Measurements from ENCODE around the gene GPBP1L1.
"Not testable (repeated sequence)": the region's sequence is repeated elsewhere in the genome, so short reads cannot be mapped to it uniquely, and the experiment has no call there.

GPBP1L1 gene

DNA sequence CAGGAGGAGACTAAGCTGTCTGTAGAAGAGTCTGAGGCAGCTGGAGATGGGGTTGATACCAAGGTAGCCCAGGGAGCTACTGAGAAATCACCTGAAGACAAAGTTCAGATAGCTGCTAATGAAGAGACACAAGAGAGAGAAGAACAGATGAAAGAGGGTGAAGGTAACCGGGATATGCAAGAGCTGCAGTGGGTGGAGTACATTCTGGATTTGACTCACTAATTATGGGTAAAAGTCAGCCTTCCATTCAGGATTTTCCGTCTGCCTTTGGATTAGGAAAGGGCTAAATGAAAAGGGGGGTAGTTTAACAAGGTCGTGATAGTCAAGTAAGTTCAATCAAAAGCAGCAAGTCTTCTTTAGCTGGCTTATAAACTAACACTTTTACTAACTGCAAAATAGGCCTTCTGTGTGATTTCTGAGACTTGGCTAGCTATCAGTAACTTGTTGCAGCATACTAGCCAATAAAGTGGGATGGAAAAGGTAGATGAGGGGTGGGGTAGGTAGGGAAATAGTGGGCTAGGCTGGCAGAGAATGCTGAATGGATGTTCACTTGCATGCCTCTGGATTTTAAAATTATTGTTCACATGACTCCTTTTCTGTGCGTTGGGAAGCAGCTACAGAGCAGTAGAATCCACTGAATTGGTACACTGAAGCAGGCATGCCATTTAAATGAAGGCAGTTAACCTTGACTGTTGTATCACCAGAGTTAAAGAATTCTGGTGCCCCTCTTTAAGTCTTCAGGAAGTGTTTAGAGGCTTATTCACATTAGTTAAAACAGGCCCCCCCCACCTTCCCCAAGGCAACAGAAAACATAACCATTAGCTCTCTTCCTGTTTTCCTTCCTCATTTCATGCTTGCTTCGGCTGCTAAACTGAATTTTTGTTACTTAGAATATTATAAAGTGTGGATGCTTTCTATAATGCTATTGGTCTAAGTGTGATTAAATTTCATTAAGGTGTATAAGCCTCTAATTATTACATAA, 77.9 kb downstream of the GPBP1L1 start:
- Histone ChIP-seq H3K9ac (ENCODE audit: low read length) (no peak overlapping the region), H3K4me3 (ENCODE audit: low read length) (no peak overlapping the region), H2AFZ (ENCODE audit: low read depth, low read length) (no peak overlapping the region), H3K36me3 (replicated peaks; ENCODE audit: low read depth, low read length) (peaks cover 49% of the 10 kb centered on the region), H3K4me1 (ENCODE audit: low read length) (peaks cover 9% of the 10 kb centered on the region), H3K4me2 (ENCODE audit: low read length) (no peak overlapping the region), H3K27ac (ENCODE audit: low read length) (no peak overlapping the region), H3K27me3 (ENCODE audit: low read depth, low read length) (no peaks in the 10 kb centered on the region), H4K20me1 (ENCODE audit: insufficient read depth, low read length) (peaks cover 19% of the 10 kb centered on the region), H3K79me2 (ENCODE audit: low read length) (peaks cover 18% of the 10 kb centered on the region), H3K9me3 (ENCODE audit: insufficient read depth, low read length) (no peaks in the 10 kb centered on the region)
- TF ChIP-seq, protein P1, sequence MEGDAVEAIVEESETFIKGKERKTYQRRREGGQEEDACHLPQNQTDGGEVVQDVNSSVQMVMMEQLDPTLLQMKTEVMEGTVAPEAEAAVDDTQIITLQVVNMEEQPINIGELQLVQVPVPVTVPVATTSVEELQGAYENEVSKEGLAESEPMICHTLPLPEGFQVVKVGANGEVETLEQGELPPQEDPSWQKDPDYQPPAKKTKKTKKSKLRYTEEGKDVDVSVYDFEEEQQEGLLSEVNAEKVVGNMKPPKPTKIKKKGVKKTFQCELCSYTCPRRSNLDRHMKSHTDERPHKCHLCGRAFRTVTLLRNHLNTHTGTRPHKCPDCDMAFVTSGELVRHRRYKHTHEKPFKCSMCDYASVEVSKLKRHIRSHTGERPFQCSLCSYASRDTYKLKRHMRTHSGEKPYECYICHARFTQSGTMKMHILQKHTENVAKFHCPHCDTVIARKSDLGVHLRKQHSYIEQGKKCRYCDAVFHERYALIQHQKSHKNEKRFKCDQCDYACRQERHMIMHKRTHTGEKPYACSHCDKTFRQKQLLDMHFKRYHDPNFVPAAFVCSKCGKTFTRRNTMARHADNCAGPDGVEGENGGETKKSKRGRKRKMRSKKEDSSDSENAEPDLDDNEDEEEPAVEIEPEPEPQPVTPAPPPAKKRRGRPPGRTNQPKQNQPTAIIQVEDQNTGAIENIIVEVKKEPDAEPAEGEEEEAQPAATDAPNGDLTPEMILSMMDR (IDR thresholded peaks at IDR 0.05; ENCODE audit: low read depth, low read length): no peak
- no peak for TF ChIP-seq EZH2phosphoT487 (IDR thresholded peaks at IDR 0.05; ENCODE audit: low read depth)

- Histone ChIP-seq H3K4me3 (ENCODE audit: low read length) (no peak overlapping the region), H3K79me2 (ENCODE audit: low read length) (peaks cover 24% of the 10 kb centered on the region), H4K20me1 (ENCODE audit: insufficient read depth, low read length) (peaks cover 27% of the 10 kb centered on the region), H3K4me2 (ENCODE audit: low read length) (no peak overlapping the region), H3K9me3 (ENCODE audit: insufficient read depth, low read length) (no peaks in the 10 kb centered on the region), H3K27me3 (ENCODE audit: low read depth, low read length) (no peaks in the 10 kb centered on the region), H3K36me3 (replicated peaks; ENCODE audit: low read depth, low read length) (peaks cover 43% of the 10 kb centered on the region), H2AFZ (ENCODE audit: low read depth, low read length) (no peak overlapping the region), H3K9ac (ENCODE audit: low read length) (no peak overlapping the region), H3K27ac (ENCODE audit: low read length) (no peak overlapping the region), H3K4me1 (ENCODE audit: low read length) (peaks cover 9% of the 10 kb centered on the region)
- TF ChIP-seq, protein P1 (IDR thresholded peaks at IDR 0.05; ENCODE audit: low read depth, low read length): no peak
- TF ChIP-seq EZH2phosphoT487 (IDR thresholded peaks at IDR 0.05; ENCODE audit: low read depth): no peak
Measured at GRCh38 chr1:45607404-45608074, 78.8 kb downstream of the GPBP1L1 start.

GRCh38 chr1:45604239-45604638, 82.1 kb downstream of the GPBP1L1 start:
- Histone ChIP-seq H3K36me3 (replicated peaks; ENCODE audit: low read depth, low read length) (peaks cover 32% of the 10 kb centered on the region), H4K20me1 (ENCODE audit: insufficient read depth, low read length) (peaks cover 49% of the 10 kb centered on the region), H3K79me2 (ENCODE audit: low read length) (peaks cover 56% of the 10 kb centered on the region)

GRCh38 chr1:45596765-45597164, 89.6 kb downstream of the GPBP1L1 start:
- peaks cover 22% of the 10 kb centered on the region for H3K36me3 ChIP-seq (replicated peaks; ENCODE audit: low read depth, low read length)
- peaks cover 94% of the 10 kb centered on the region for H3K79me2 ChIP-seq (ENCODE audit: low read length)
- not testable (repeated sequence) for H3K4me2 ChIP-seq (ENCODE audit: low read length); H3K4me1 ChIP-seq (ENCODE audit: low read length); H3K9ac ChIP-seq (ENCODE audit: low read length); H3K27me3 ChIP-seq (ENCODE audit: low read depth, low read length); H2AFZ ChIP-seq (ENCODE audit: low read depth, low read length); H3K4me3 ChIP-seq (ENCODE audit: low read length); H3K9me3 ChIP-seq (ENCODE audit: insufficient read depth, low read length); H3K27ac ChIP-seq (ENCODE audit: low read length)
- peaks cover 38% of the 10 kb centered on the region for H4K20me1 ChIP-seq (ENCODE audit: insufficient read depth, low read length)

More at GRCh38 chr1:45604239-45604638, 82.1 kb downstream of the GPBP1L1 start:
- no peaks in the 10 kb centered on the region for H3K27me3 ChIP-seq (ENCODE audit: low read depth, low read length)
- peaks cover 9% of the 10 kb centered on the region for H3K4me1 ChIP-seq (ENCODE audit: low read length)
- no peak for TF ChIP-seq EZH2phosphoT487 (IDR thresholded peaks at IDR 0.05; ENCODE audit: low read depth)
- TF ChIP-seq, protein P1 (IDR thresholded peaks at IDR 0.05; ENCODE audit: low read depth, low read length): no peak
- no peaks in the 10 kb centered on the region for H3K9me3 ChIP-seq (ENCODE audit: insufficient read depth, low read length)
- H3K27ac ChIP-seq (ENCODE audit: low read length): no peak overlapping the region
- H3K9ac ChIP-seq (ENCODE audit: low read length): no peak overlapping the region
- H2AFZ ChIP-seq (ENCODE audit: low read depth, low read length): no peak overlapping the region
- no peak overlapping the region for H3K4me3 ChIP-seq (ENCODE audit: low read length)
- H3K4me2 ChIP-seq (ENCODE audit: low read length): no peak overlapping the region

Measured in OCI-LY3 (cell line).